ENCODE measurements around the gene ATOSA. TPM values are rescaled to one million over a fixed set of nuclear protein-coding genes. Genes with fewer than 3 reads are reported as not detected.

The ATOSA gene
- total and polyA plus RNA-seq, 2 of the 8 experiments (the other 6 are each of a cell fraction or from before 2014, with no cell fraction given) = 4.6 to 7.9 TPM

- TF ChIP-seq CHD7 (IDR thresholded peaks at IDR 0.05; ENCODE audit: insufficient replicate concordance, low read length) = no peak
- no peak for TF ChIP-seq TBP (IDR thresholded peaks at IDR 0.05; ENCODE audit: low read depth, low read length)
- TF ChIP-seq KDM1A (IDR thresholded peaks at IDR 0.05; ENCODE audit: borderline replicate concordance, low read length) = no peak
- TF ChIP-seq YY1 (IDR thresholded peaks at IDR 0.05; ENCODE audit: low read depth, low read length) = no peak
- no peak for TF ChIP-seq BRCA1 (IDR thresholded peaks at IDR 0.05; ENCODE audit: low read depth, low read length)
- no peak for TF ChIP-seq CTCF (IDR thresholded peaks at IDR 0.05; ENCODE audit: control extremely low read depth in 1 of 3, insufficient read depth in 1 of 3, low read depth in 1 of 3, low read length in 3 of 3)
- TF ChIP-seq KDM5A (IDR thresholded peaks at IDR 0.05; ENCODE audit: low read length) = no peak
- TF ChIP-seq CHD1 (IDR thresholded peaks at IDR 0.05; ENCODE audit: low read depth, low read length) = no peak
Measured at GRCh38 chr15:52682781-52683180, 3.6 kb upstream of the ATOSA start (continued).

Measured in H1 (cell line).